HEK293 (cell line): ENCODE results near the gene MYCN.

Source experiments
- BCL11A ChIP-seq: fragments of 450-650 bp; formaldehyde crosslinking; IDR thresholded peaks from 2 replicates; pipeline ENCODE4 v1.5.1; 2016; ENCODE audit warnings: low read depth, missing biosample characterization, missing genetic modification characterization
- CTCF ChIP-seq: fragments of 450-650 bp; formaldehyde crosslinking; IDR thresholded peaks from 2 replicates; pipeline ENCODE4 v1.5.1; 2016; ENCODE audit warnings: missing biosample characterization, missing genetic modification characterization
- WT1 ChIP-seq: fragments of 450-650 bp; formaldehyde crosslinking; IDR thresholded peaks from 2 replicates; pipeline ENCODE4 v1.5.1; 2016; ENCODE audit warnings: missing biosample characterization, missing genetic modification characterization
- YY1 ChIP-seq: fragments of 450-650 bp; formaldehyde crosslinking; IDR thresholded peaks from 2 replicates; pipeline ENCODE4 v1.5.1; 2018; ENCODE audit warnings: missing biosample characterization, missing genetic modification characterization
- ZNF558 ChIP-seq: fragments of 450-650 bp; formaldehyde crosslinking; IDR thresholded peaks from 2 replicates; pipeline ENCODE4 v1.5.1; 2016; ENCODE audit warnings: missing biosample characterization, missing genetic modification characterization
- ZNF664 ChIP-seq: fragments of 450-650 bp; formaldehyde crosslinking; IDR thresholded peaks from 2 replicates; pipeline ENCODE4 v1.5.1; 2016; ENCODE audit warnings: missing biosample characterization, missing genetic modification characterization

GRCh38 chr2:15909736-15910135 lies 30.6 kb upstream of the MYCN start:
- TF ChIP-seq YY1 (tag by site-specific recombination) (no peak), CTCF (tag by site-specific recombination) (no peak), ZNF558 (tag by site-specific recombination) (no peak), WT1 (tag by site-specific recombination) (no peak), ZNF664 (no peak), BCL11A (no peak)
